HG03025 (cell line): ENCODE measurements around the gene MRPL16.
A peak's percentile ranks its signal among the peaks of the same experiment; 100 is the strongest.
"Not testable (repeated sequence)": the region's sequence is repeated elsewhere in the genome, so short reads cannot be mapped to it uniquely, and the experiment has no call there.

Source experiments
- ATAC-seq: cut with Tn5 transposase; IDR thresholded peaks from one replicate; pipeline ENCODE4 v1.9.1; 2021; ENCODE audit warnings: mild to moderate bottlenecking, moderate library complexity; ENCODE audit not compliant: unreplicated experiment, low FRiP score

The MRPL16 gene

DNA sequence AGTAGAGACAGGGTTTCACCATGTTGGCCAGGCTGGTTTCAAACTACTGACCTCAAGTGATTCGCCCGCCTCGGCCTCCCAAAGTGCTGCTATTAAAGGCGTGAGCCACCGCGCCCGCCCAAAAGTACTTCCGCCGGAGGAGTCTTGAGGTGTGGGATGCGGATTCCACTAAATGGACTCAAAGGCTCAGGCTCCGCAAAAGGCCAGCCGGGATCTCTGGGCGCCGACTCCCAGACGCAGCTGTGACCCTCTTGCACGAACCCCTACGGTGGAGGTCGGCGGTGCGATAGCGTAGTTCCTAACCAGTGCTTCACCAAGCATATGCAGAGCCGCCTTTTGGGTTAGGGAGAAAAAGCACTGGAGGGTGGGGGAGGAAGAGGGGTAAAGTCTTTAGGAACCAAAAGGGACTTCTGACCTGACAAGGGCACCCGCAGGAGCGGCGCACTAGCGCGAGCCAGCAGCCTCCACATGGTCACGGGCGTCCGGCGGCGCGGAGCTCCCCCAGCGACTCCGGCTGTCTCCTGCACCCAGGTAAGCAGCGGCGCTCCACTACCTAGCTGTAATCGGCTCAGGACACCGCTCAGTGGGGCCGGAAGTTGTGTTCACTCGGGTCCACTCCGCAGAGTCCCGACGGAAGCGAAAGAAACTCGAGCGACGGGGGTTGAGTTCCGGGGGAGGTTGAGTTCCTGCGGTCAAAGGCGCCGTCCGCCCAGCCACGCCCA lies at the start of gene MRPL16:
Gene MRPL16, minus strand, starts transcription at position 590 of the 722 bp plus-strand sequence. Its CDS starts 120 bp downstream, at position 470.
- ATAC-seq = peak; percentile 98

GRCh38 chr11:59859673-59860072 lies 49.1 kb upstream of the MRPL16 start:
- no peak for ATAC-seq

GRCh38 chr11:59857439-59858434 lies 47.2 kb upstream of the MRPL16 start:
- no peak for ATAC-seq

- no peak for ATAC-seq
Observed at GRCh38 chr11:59854871-59855270, 44.3 kb upstream of the MRPL16 start.

DNA sequence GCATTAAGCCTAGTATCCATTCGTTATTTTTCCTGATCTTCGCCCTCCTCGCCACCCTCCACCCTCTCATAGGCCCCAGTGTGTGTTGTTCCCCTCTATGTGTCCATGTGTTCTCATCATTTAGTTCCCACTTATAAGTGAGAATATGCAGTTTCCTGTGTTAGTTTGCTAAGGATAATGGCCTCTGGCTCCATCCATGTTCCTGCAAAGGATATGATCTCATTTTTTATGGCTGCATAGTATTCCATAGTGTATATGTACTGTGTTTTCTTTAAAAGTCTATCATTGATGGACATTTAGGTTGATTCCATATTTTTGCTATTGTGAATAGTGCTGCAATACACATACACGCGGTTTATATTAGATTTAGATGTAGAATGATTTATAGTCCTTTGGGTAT lies 40.8 kb upstream of the MRPL16 start:
- ATAC-seq = not testable (repeated sequence)

- ATAC-seq = not testable (repeated sequence)
Observed at GRCh38 chr11:59849551-59849950, 39.0 kb upstream of the MRPL16 start.

DNA sequence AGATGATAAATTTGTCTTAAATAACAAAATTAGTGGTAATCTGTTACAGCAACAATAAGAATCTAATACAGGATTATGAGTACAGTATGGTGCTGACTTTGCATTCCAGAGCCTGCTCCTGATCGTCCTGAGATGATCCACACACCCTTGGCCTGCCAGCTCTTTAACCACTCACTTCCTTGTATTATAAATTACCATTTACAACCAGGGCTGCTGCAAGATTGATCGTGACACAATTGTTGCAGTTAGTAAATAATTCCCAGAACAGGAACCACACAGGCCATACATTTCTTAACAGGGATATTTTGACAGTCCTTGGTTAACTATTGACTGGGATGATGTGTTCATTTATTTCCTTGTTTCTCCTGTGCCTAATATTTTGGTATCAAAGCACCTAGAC lies 38.6 kb upstream of the MRPL16 start:
- ATAC-seq = no peak

GRCh38 chr11:59848439-59848838 lies 37.9 kb upstream of the MRPL16 start:
- not testable (repeated sequence) for ATAC-seq

DNA sequence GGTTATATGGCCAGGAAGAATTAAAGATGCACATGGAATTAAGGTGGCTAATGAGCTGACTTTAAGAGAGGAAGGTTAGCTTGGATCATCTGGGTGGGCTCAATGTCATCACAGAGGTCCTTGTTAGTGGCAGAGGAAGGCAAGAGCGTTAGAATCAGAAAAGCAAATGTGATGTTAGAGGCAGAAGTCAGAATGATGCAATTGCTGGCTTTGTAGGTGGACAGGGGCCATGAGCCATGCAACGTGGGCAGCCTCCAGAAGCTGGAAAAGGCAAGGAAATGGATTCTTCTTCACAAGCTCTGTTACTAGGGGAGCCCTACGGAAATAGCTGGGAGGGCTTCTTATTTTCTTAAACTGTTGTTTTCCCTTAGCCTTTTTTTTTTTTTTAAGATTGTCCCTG lies 37.0 kb upstream of the MRPL16 start:
- ATAC-seq = no peak

DNA sequence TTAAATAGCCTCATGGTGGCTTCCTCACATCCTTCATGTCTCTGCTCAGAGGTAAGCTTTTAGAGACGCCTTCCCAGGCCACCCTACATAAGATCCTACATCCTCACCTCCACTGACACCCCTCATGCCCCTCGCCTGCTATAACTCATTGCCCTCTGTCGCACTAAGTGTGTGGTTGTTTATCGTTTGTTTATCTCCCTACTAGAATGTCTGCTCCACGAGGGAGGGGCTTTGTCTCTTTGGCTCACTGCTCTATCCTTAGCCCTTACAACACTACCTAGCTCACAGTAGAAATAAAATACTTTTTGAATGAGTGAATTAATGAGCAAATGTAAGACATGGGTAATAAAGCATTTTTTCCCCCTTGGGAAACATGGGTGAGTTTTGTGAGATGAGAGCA lies 36.0 kb upstream of the MRPL16 start:
- ATAC-seq = no peak

GRCh38 chr11:59845399-59845798 lies 34.8 kb upstream of the MRPL16 start, which contains the start of gene CBLIF:
Gene CBLIF, minus strand, starts transcription at chr11:59845499. Its CDS starts 46 bp downstream, at chr11:59845453.
- ATAC-seq = no peak

DNA sequence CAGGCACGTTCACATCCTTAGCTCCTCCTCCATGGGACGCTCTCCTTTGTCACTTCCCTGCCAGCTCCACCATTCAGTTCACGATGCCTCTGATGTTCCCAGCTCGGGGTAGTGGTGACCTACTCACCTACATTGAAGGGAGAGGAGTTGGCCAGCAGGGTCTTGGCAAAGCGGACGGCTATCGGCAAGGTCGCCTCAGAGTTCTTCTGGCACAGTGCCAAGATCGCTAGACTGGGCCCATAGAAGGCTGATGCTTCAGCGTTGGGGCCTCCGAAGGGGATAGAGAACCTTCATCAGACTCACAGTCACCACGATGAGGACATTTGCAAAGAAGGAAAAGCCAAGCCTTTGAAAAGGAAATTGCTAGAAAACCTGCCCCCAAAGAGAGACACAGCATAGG lies 31.7 kb upstream of the MRPL16 start:
- ATAC-seq = no peak

- no peak for ATAC-seq
Observed at GRCh38 chr11:59841514-59841913, 30.9 kb upstream of the MRPL16 start.

DNA sequence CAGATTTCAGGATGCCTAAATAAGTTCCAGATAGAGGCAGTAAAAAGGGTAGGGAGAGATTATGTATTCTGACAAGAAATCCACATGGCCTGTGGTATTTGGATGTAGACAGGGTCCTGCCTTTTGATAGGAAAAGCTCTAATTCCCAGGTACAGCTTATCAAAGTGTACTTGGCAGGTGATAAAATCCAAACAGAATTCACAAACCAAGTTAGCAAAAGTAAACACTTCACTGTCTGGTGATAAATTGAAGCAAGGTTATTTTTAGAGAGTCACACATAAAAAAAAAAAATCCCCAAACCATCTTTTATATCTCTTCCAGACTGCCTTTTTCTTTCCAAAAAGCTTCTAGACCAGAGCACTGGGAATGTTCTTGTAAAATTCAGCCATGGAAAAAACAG lies 29.0 kb upstream of the MRPL16 start:
- ATAC-seq = no peak

GRCh38 chr11:59833602-59834001 lies 23.0 kb upstream of the MRPL16 start:
- no peak for ATAC-seq

GRCh38 chr11:59829358-59829757 lies 18.8 kb upstream of the MRPL16 start:
- ATAC-seq = no peak

- ATAC-seq = peak; percentile 64
Observed at GRCh38 chr11:59822989-59823566, 12.5 kb upstream of the MRPL16 start.

GRCh38 chr11:59818572-59818971 lies 8.0 kb upstream of the MRPL16 start:
- no peak for ATAC-seq

DNA sequence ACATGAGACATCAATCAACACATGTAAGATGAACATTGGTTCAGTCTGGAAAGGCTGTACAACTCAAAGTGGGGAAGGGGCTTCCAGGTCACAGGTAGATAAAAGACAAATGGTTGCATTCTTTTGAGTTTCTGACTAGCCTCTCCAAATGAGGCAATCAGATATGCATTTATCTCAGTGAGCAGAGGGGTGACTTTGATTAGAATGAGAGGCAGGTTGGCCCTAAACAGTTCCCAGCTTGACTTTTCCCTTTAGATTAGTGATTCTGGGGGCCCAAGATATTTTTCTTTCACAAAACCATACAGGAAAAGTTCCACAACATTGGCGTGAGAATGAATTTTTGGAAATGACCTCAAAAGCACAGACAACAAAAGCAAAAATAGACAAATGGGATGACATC lies 5.9 kb upstream of the MRPL16 start:
- ATAC-seq = not testable (repeated sequence)

DNA sequence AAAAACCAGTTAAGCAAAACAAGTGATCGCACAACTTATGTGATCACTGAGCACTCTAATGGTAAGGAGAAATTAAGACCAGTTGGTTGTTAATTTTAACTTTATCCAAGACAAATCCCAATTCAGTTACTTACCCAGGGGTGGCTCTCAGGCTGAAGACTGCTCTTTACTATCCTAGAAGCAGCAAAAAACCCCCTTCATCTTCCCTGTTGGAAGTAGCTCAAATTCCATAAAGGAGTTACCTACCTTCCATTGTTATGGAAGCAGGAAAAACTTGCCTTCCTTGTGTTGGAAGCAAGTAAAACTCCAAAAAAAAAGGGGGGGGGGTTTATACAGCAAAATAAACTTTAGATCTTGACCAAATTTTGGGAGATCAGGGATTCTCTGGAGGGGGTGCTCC lies 5.2 kb upstream of the MRPL16 start:
- ATAC-seq = no peak

DNA sequence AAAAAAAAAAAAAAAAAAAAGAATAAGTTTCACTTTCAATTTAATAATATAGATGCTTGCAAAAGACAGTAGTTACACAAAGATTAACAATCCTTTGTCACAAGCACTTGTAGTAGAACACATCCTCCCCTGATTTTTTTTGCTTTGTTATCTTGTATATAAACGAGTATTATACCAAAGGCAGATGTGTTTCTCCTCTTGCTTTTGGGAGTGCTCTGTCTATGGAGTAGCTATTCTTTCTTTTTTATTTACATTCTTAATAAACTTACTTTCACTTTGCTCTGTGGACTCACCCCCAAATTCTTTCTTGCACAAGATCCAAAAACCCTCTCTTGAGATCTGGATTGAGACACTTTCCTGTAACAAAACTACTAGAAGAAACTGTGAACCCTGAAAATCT lies 3.4 kb upstream of the MRPL16 start:
- ATAC-seq = no peak
